ENCODE data around the gene TOMM22.

Gene TOMM22

DNA sequence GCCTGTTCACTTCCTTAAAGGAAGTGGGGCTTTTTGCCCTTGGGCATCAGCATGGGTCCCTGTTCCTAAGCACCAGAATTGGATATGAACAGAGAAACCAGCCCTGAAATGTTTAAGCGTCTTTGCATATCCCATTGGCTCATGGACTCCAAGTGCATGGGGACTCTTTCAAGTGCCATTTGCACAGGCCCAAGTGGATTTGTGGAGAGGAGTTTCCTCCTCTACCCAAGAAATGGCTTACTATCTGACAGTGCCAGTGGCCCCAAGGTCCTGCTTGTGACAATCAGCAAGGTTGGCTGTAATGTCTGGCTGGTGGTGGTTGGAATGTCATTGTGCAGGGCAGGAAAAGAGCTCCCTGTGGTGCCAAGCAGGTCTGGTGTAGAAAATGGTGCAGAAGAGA is 4.0 kb downstream of the TOMM22 start (continued):
- TF ChIP-seq, protein P1, sequence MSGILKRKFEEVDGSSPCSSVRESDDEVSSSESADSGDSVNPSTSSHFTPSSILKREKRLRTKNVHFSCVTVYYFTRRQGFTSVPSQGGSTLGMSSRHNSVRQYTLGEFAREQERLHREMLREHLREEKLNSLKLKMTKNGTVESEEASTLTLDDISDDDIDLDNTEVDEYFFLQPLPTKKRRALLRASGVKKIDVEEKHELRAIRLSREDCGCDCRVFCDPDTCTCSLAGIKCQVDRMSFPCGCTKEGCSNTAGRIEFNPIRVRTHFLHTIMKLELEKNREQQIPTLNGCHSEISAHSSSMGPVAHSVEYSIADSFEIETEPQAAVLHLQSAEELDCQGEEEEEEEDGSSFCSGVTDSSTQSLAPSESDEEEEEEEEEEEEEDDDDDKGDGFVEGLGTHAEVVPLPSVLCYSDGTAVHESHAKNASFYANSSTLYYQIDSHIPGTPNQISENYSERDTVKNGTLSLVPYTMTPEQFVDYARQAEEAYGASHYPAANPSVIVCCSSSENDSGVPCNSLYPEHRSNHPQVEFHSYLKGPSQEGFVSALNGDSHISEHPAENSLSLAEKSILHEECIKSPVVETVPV (CRISPR knock-in tag; IDR thresholded peaks at IDR 0.05): no peak
- TF ChIP-seq ZNF70 (CRISPR knock-in tag; IDR thresholded peaks at IDR 0.05): no peak
- TF ChIP-seq, protein P2, sequence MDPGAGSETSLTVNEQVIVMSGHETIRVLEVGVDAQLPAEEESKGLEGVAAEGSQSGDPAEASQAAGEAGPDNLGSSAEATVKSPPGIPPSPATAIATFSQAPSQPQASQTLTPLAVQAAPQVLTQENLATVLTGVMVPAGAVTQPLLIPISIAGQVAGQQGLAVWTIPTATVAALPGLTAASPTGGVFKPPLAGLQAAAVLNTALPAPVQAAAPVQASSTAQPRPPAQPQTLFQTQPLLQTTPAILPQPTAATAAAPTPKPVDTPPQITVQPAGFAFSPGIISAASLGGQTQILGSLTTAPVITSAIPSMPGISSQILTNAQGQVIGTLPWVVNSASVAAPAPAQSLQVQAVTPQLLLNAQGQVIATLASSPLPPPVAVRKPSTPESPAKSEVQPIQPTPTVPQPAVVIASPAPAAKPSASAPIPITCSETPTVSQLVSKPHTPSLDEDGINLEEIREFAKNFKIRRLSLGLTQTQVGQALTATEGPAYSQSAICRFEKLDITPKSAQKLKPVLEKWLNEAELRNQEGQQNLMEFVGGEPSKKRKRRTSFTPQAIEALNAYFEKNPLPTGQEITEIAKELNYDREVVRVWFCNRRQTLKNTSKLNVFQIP (CRISPR knock-in tag; IDR thresholded peaks at IDR 0.05; ENCODE audit: borderline replicate concordance, low read depth): no peak
- TF ChIP-seq ARNTL (CRISPR knock-in tag; IDR thresholded peaks at IDR 0.05; ENCODE audit: borderline replicate concordance, low read depth): no peak
- TF ChIP-seq ESRRG (CRISPR knock-in tag; IDR thresholded peaks at IDR 0.05): no peak

GRCh38 chr22:38689651-38690050 is 7.9 kb downstream of the TOMM22 start:
- no peak for ATAC-seq
- TF ChIP-seq PATZ1 (CRISPR knock-in tag; IDR thresholded peaks at IDR 0.05; ENCODE audit: borderline replicate concordance) (no peak), PPARA (CRISPR knock-in tag; IDR thresholded peaks at IDR 0.05; ENCODE audit: borderline replicate concordance) (no peak), BACH2 (CRISPR knock-in tag; IDR thresholded peaks at IDR 0.05; ENCODE audit: borderline replicate concordance) (no peak), ZC3H10 (CRISPR knock-in tag; IDR thresholded peaks at IDR 0.05) (no peak), ARNTL (CRISPR knock-in tag; IDR thresholded peaks at IDR 0.05; ENCODE audit: borderline replicate concordance, low read depth) (no peak), ZNF70 (CRISPR knock-in tag; IDR thresholded peaks at IDR 0.05) (no peak), ZFP3 (CRISPR knock-in tag; IDR thresholded peaks at IDR 0.05) (no peak), ESRRG (CRISPR knock-in tag; IDR thresholded peaks at IDR 0.05) (no peak), TOX (CRISPR knock-in tag; IDR thresholded peaks at IDR 0.05; ENCODE audit: borderline replicate concordance) (no peak), TSHZ2 (CRISPR knock-in tag; IDR thresholded peaks at IDR 0.05) (no peak), ZFP30 (CRISPR knock-in tag; IDR thresholded peaks at IDR 0.05) (no peak), ZNF565 (CRISPR knock-in tag; conservative IDR thresholded peaks at IDR 0.05; ENCODE audit: low read depth) (no peak), CSDC2 (CRISPR knock-in tag; IDR thresholded peaks at IDR 0.05) (no peak), GLIS3 (CRISPR knock-in tag; IDR thresholded peaks at IDR 0.05) (no peak), ZNF8 (CRISPR knock-in tag; IDR thresholded peaks at IDR 0.05) (no peak), OSR1 (CRISPR knock-in tag; IDR thresholded peaks at IDR 0.05) (no peak)
- TF ChIP-seq, protein P2 (CRISPR knock-in tag; IDR thresholded peaks at IDR 0.05; ENCODE audit: borderline replicate concordance, low read depth): no peak

DNA sequence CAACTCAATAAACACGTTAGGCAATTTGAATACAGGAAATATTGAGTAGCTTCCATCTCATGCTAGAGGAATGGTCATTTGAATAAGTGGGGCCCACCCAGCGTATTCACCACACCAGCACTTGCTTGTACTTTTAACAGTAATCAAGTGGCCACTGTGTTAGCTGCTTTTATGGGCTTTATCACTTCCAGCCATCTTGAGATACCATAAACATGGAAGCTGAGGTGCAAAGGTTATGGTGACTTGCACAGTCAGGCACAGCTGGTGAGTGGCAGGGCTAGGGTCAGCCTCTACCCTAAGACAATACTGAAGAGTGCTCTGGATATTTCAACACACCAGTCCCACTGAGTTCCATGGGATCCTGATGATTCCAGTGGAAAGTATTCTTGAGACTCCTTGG is 12.3 kb downstream of the TOMM22 start:
- no peak for ATAC-seq
- TF ChIP-seq, protein P3, sequence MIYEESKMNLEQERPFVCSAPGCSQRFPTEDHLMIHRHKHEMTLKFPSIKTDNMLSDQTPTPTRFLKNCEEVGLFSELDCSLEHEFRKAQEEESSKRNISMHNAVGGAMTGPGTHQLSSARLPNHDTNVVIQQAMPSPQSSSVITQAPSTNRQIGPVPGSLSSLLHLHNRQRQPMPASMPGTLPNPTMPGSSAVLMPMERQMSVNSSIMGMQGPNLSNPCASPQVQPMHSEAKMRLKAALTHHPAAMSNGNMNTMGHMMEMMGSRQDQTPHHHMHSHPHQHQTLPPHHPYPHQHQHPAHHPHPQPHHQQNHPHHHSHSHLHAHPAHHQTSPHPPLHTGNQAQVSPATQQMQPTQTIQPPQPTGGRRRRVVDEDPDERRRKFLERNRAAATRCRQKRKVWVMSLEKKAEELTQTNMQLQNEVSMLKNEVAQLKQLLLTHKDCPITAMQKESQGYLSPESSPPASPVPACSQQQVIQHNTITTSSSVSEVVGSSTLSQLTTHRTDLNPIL (CRISPR knock-in tag; IDR thresholded peaks at IDR 0.05; ENCODE audit: low read depth): no peak
- TF ChIP-seq ESRRG (CRISPR knock-in tag; IDR thresholded peaks at IDR 0.05) (no peak), ISL1 (CRISPR knock-in tag; IDR thresholded peaks at IDR 0.05) (no peak), ZNF565 (CRISPR knock-in tag; conservative IDR thresholded peaks at IDR 0.05; ENCODE audit: low read depth) (no peak), ZFP30 (CRISPR knock-in tag; IDR thresholded peaks at IDR 0.05) (no peak), PPARA (CRISPR knock-in tag; IDR thresholded peaks at IDR 0.05; ENCODE audit: borderline replicate concordance) (no peak), BACH2 (CRISPR knock-in tag; IDR thresholded peaks at IDR 0.05; ENCODE audit: borderline replicate concordance) (no peak), CSDC2 (CRISPR knock-in tag; IDR thresholded peaks at IDR 0.05) (no peak), ZNF8 (CRISPR knock-in tag; IDR thresholded peaks at IDR 0.05) (no peak), PATZ1 (CRISPR knock-in tag; IDR thresholded peaks at IDR 0.05; ENCODE audit: borderline replicate concordance) (no peak)
- TF ChIP-seq, protein P1 (CRISPR knock-in tag; IDR thresholded peaks at IDR 0.05): no peak

Data from SK-N-SH treated with all-trans-retinoic acid at 6 μM for 48 hours (cell line).